ENCODE data around the gene GIPR.

GIPR gene

DNA sequence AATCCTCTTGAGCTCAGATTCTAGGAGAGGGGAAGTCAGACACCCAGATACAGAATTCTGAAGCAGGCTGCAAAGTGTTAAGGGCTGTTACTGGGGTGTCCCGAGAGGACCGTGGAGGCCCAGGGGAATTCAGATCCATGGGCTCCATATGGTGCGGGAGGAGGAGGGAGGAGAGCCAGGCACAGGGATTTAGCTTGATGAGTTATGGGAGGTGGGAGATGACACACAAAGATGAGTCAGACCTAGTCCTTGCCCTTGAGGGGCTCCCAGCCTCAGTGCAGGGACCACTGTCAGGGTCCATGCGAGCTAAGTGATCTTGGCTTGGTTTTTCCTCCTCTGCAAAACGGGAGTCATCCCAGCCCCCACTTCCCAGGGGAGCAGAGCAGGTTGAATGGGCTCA is 14.4 kb upstream of the GIPR start:
- ATAC-seq, result no peak
- no peak for TF ChIP-seq BACH2 (CRISPR knock-in tag; IDR thresholded peaks at IDR 0.05; ENCODE audit: borderline replicate concordance)
- no peak for TF ChIP-seq ZFP30 (CRISPR knock-in tag; IDR thresholded peaks at IDR 0.05)
- TF ChIP-seq, protein P1, sequence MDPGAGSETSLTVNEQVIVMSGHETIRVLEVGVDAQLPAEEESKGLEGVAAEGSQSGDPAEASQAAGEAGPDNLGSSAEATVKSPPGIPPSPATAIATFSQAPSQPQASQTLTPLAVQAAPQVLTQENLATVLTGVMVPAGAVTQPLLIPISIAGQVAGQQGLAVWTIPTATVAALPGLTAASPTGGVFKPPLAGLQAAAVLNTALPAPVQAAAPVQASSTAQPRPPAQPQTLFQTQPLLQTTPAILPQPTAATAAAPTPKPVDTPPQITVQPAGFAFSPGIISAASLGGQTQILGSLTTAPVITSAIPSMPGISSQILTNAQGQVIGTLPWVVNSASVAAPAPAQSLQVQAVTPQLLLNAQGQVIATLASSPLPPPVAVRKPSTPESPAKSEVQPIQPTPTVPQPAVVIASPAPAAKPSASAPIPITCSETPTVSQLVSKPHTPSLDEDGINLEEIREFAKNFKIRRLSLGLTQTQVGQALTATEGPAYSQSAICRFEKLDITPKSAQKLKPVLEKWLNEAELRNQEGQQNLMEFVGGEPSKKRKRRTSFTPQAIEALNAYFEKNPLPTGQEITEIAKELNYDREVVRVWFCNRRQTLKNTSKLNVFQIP (CRISPR knock-in tag; IDR thresholded peaks at IDR 0.05; ENCODE audit: borderline replicate concordance, low read depth), result no peak
- no peak for TF ChIP-seq ZNF70 (CRISPR knock-in tag; IDR thresholded peaks at IDR 0.05)
- TF ChIP-seq TCF4 (CRISPR knock-in tag; IDR thresholded peaks at IDR 0.05; ENCODE audit: borderline replicate concordance), result no peak
- no peak for TF ChIP-seq OSR1 (CRISPR knock-in tag; IDR thresholded peaks at IDR 0.05)
- TF ChIP-seq, protein P2, sequence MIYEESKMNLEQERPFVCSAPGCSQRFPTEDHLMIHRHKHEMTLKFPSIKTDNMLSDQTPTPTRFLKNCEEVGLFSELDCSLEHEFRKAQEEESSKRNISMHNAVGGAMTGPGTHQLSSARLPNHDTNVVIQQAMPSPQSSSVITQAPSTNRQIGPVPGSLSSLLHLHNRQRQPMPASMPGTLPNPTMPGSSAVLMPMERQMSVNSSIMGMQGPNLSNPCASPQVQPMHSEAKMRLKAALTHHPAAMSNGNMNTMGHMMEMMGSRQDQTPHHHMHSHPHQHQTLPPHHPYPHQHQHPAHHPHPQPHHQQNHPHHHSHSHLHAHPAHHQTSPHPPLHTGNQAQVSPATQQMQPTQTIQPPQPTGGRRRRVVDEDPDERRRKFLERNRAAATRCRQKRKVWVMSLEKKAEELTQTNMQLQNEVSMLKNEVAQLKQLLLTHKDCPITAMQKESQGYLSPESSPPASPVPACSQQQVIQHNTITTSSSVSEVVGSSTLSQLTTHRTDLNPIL (CRISPR knock-in tag; IDR thresholded peaks at IDR 0.05; ENCODE audit: low read depth), result no peak
- TF ChIP-seq PPARA (CRISPR knock-in tag; IDR thresholded peaks at IDR 0.05; ENCODE audit: borderline replicate concordance), result no peak
- TF ChIP-seq TOX (CRISPR knock-in tag; IDR thresholded peaks at IDR 0.05; ENCODE audit: borderline replicate concordance), result no peak
- TF ChIP-seq ZNF565 (CRISPR knock-in tag; conservative IDR thresholded peaks at IDR 0.05; ENCODE audit: low read depth), result no peak
- no peak for TF ChIP-seq ZC3H10 (CRISPR knock-in tag; IDR thresholded peaks at IDR 0.05)
- no peak for TF ChIP-seq ISL1 (CRISPR knock-in tag; IDR thresholded peaks at IDR 0.05)
- no peak for TF ChIP-seq ESRRG (CRISPR knock-in tag; IDR thresholded peaks at IDR 0.05)
- TF ChIP-seq, protein P3, sequence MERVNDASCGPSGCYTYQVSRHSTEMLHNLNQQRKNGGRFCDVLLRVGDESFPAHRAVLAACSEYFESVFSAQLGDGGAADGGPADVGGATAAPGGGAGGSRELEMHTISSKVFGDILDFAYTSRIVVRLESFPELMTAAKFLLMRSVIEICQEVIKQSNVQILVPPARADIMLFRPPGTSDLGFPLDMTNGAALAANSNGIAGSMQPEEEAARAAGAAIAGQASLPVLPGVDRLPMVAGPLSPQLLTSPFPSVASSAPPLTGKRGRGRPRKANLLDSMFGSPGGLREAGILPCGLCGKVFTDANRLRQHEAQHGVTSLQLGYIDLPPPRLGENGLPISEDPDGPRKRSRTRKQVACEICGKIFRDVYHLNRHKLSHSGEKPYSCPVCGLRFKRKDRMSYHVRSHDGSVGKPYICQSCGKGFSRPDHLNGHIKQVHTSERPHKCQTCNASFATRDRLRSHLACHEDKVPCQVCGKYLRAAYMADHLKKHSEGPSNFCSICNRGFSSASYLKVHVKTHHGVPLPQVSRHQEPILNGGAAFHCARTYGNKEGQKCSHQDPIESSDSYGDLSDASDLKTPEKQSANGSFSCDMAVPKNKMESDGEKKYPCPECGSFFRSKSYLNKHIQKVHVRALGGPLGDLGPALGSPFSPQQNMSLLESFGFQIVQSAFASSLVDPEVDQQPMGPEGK (CRISPR knock-in tag; IDR thresholded peaks at IDR 0.05; ENCODE audit: borderline replicate concordance), result no peak

DNA sequence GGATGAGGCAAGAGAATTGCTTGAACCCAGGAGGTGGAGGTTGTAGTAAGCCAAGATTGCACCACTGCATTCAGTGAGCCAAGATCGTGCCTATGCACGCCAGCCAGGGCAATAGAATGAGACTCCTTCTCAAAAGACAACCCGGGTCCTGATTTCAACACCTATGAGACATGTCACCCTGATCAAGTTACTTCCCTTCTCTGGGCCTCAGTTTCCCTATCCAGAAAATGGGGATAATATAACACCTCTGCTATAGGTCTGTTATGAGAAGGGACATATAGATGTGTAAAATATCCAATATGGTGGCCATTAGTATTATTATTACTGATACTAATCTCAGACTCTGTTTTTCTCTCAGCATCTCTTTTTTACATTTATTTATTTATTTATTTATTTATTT is 12.9 kb upstream of the GIPR start:
- ATAC-seq, result no peak

DNA sequence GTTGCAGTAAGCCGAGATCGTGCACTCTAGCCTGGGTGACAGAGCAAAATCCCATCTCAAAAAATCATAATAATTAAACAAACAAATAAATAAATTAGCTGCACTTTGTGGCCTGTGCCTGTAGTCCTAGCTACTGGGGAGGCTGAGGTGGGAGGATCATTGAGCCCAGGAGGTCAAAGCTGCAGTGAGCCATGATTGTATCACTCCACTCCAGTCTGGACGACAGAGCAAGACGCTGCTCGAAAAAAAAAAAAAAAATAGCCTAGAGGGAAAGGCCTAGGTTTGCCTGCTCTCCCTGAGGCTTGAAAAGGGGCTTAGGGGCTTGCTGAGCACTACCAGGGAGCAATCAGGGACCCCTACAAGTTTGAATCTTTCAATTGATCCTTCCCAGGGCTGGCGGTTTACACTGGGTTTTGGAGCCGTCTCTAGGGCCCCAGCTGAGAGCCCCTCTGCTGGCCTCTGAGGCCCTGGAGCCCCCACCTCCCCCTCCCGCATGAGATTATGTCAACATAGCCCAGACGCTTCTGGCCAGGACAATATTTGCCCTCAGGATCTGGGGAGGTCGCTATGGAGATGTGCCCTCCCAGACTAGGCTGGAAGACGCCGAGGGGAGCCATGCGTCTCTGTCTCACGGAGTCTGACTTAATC is 10.4 kb upstream of the GIPR start:
- TF ChIP-seq GLIS3 (CRISPR knock-in tag; IDR thresholded peaks at IDR 0.05) (no peak), ISL1 (CRISPR knock-in tag; IDR thresholded peaks at IDR 0.05) (no peak), TCF4 (CRISPR knock-in tag; IDR thresholded peaks at IDR 0.05; ENCODE audit: borderline replicate concordance) (no peak), ZC3H10 (CRISPR knock-in tag; IDR thresholded peaks at IDR 0.05) (no peak), SNAI2 (CRISPR knock-in tag; IDR thresholded peaks at IDR 0.05) (no peak), CSDC2 (CRISPR knock-in tag; IDR thresholded peaks at IDR 0.05) (no peak)
- TF ChIP-seq, protein P4, sequence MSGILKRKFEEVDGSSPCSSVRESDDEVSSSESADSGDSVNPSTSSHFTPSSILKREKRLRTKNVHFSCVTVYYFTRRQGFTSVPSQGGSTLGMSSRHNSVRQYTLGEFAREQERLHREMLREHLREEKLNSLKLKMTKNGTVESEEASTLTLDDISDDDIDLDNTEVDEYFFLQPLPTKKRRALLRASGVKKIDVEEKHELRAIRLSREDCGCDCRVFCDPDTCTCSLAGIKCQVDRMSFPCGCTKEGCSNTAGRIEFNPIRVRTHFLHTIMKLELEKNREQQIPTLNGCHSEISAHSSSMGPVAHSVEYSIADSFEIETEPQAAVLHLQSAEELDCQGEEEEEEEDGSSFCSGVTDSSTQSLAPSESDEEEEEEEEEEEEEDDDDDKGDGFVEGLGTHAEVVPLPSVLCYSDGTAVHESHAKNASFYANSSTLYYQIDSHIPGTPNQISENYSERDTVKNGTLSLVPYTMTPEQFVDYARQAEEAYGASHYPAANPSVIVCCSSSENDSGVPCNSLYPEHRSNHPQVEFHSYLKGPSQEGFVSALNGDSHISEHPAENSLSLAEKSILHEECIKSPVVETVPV (CRISPR knock-in tag; IDR thresholded peaks at IDR 0.05), result no peak
- no peak for ATAC-seq

More for the DNA sequence above, 12.9 kb upstream of the GIPR start:
- TF ChIP-seq ESRRG (CRISPR knock-in tag; IDR thresholded peaks at IDR 0.05) (no peak), ARNTL (CRISPR knock-in tag; IDR thresholded peaks at IDR 0.05; ENCODE audit: borderline replicate concordance, low read depth) (no peak), SNAI2 (CRISPR knock-in tag; IDR thresholded peaks at IDR 0.05) (no peak), CSDC2 (CRISPR knock-in tag; IDR thresholded peaks at IDR 0.05) (no peak), ISL1 (CRISPR knock-in tag; IDR thresholded peaks at IDR 0.05) (no peak), BACH2 (CRISPR knock-in tag; IDR thresholded peaks at IDR 0.05; ENCODE audit: borderline replicate concordance) (no peak), ZNF565 (CRISPR knock-in tag; conservative IDR thresholded peaks at IDR 0.05; ENCODE audit: low read depth) (no peak), ZFP3 (CRISPR knock-in tag; IDR thresholded peaks at IDR 0.05) (no peak), RARB (CRISPR knock-in tag; IDR thresholded peaks at IDR 0.05) (no peak), TOX (CRISPR knock-in tag; IDR thresholded peaks at IDR 0.05; ENCODE audit: borderline replicate concordance) (no peak), ZC3H10 (CRISPR knock-in tag; IDR thresholded peaks at IDR 0.05) (no peak), ZNF8 (CRISPR knock-in tag; IDR thresholded peaks at IDR 0.05) (no peak)
- TF ChIP-seq, protein P3 (CRISPR knock-in tag; IDR thresholded peaks at IDR 0.05; ENCODE audit: borderline replicate concordance), result no peak

Measured in SK-N-SH treated with all-trans-retinoic acid at 6 μM for 48 hours (cell line).